NOMO-1 treated with DMSO at 0.1 percent for 48 hours (cell line): ENCODE results near the gene INPPL1.
"Not testable (repeated sequence)": the region's sequence is repeated elsewhere in the genome, so short reads cannot be mapped to it uniquely, and the experiment has no call there.

ENCODE experiments used
- DNase-seq: peaks from one replicate; lab custom pipeline; 2025; ENCODE audit not compliant: unreplicated experiment; lab: John Stamatoyannopoulos, UW

INPPL1 gene, protein sequence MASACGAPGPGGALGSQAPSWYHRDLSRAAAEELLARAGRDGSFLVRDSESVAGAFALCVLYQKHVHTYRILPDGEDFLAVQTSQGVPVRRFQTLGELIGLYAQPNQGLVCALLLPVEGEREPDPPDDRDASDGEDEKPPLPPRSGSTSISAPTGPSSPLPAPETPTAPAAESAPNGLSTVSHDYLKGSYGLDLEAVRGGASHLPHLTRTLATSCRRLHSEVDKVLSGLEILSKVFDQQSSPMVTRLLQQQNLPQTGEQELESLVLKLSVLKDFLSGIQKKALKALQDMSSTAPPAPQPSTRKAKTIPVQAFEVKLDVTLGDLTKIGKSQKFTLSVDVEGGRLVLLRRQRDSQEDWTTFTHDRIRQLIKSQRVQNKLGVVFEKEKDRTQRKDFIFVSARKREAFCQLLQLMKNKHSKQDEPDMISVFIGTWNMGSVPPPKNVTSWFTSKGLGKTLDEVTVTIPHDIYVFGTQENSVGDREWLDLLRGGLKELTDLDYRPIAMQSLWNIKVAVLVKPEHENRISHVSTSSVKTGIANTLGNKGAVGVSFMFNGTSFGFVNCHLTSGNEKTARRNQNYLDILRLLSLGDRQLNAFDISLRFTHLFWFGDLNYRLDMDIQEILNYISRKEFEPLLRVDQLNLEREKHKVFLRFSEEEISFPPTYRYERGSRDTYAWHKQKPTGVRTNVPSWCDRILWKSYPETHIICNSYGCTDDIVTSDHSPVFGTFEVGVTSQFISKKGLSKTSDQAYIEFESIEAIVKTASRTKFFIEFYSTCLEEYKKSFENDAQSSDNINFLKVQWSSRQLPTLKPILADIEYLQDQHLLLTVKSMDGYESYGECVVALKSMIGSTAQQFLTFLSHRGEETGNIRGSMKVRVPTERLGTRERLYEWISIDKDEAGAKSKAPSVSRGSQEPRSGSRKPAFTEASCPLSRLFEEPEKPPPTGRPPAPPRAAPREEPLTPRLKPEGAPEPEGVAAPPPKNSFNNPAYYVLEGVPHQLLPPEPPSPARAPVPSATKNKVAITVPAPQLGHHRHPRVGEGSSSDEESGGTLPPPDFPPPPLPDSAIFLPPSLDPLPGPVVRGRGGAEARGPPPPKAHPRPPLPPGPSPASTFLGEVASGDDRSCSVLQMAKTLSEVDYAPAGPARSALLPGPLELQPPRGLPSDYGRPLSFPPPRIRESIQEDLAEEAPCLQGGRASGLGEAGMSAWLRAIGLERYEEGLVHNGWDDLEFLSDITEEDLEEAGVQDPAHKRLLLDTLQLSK

DNA sequence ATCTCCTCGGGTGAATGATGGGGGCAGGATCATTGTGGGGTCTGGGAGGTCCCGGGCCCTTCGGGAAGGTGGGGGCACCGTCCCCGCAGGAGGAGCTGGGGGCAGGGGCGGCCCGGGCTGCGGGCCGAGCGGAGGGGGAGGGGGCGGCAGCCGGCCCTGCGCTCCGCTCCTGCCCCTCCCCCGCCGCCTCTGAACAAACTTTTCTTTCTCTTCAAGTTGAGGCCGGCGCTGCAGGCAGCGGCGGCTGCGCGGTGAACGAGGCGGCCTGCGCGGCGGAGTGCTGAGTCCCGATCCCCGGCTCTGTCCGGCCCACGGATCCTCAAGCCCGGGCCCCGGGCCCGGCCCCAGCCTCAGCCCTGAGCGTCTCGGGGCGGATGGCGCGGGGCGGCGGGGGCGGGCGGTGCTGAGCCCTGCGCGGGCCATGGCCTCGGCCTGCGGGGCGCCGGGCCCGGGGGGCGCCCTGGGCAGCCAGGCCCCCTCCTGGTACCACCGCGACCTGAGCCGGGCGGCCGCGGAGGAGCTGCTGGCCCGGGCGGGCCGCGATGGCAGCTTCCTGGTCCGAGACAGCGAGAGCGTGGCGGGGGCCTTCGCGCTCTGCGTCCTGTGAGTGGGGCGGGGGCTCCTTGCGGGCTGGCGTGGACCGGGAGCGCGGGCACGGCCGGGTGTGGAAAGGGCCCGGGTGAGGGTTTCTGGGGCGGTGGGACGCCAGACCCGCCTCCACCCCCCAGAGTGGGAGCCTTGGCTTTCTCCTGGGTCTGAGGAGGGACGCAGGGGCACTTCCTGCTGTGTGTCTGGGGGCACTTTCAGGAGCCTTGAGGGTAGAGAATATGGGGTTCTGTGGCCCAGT, at the start of gene INPPL1:
Gene INPPL1, plus strand, starts transcription at position 204 of the 847 bp plus-strand sequence. Its CDS starts 218 bp downstream, at position 422.
- DNase-seq = peak; percentile 14

DNA sequence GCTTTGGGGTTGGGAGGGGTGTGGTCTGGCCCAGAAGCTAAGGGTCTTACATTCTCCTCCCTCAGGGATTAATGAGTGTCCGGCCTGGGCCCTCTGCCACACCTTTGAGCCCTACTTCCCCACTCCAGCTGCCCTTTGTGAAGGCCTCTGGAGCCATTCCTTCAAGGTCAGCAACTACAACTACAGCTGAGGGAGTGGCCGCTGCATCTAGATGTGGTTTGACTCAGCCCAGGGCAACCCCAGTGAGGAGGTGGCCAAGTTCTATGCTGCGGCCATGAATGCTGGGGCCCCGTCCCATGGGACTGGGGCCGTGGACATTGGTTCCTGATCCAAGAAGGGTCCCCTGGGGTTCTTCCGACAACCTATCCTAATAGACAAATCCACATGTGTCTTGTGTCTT, 46.9 kb upstream of the INPPL1 start:
- no peak for DNase-seq

DNA sequence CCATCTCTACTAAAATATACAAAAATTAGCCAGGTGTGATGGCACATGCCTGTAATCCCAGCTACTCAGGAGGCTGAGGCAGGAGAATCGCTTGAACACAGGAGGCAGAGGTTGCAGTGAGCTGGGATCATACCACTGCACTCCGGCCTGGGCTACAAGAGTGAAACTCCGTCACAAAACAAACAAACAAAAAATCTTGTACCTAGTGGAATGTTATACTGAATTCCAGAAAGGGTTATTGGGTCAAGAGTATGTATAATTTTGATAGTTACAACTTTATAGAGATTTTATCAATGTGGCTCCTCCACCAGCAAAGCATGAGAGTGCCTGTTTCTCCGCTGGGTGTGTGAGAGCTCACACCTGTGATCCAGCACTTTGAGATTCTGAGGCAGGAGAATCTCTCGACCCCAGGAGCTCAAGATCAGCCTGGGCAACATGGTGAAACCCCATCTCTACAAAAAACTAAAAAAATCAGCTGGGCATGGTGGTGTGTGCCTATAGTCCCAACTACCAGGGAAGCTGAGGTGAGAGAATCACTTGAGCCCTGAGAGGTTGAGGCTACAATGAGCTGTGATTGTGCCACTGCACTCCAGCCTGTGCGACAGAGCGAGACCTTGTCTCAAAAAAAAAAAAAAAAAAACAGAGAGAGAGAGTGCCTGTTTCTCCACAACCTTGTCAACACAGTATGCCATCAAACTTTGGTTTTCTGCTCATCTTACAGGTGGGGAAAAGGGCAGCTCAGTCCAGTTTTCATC, 45.3 kb upstream of the INPPL1 start:
- no peak for DNase-seq

DNA sequence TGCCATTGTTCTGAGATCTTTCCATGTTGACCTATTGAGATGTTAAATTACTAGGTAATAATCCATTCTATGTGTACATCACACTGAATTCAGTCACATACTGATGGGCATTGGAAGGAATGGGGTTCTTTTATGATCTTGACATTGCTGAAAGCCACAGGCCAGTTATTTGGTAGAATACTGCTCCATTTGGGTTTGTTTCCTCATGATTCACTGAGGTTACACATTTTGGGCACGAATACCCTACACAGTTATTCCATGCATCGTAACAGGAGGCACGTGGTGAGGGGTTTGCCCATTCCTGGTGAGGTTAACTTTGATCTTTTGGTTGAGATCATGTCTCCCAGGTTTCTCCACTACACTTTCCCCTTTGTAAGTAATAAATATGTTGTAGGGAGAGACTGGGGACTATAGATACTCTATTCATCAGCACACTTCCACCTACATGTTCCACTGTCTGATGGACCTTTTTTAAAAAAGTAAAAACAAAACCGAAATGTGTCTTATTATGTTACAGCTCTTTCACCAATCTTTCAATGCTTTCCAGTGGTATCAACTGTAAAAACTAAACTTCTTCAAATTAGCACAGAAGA, 44.7 kb upstream of the INPPL1 start:
- no peak for DNase-seq

DNA sequence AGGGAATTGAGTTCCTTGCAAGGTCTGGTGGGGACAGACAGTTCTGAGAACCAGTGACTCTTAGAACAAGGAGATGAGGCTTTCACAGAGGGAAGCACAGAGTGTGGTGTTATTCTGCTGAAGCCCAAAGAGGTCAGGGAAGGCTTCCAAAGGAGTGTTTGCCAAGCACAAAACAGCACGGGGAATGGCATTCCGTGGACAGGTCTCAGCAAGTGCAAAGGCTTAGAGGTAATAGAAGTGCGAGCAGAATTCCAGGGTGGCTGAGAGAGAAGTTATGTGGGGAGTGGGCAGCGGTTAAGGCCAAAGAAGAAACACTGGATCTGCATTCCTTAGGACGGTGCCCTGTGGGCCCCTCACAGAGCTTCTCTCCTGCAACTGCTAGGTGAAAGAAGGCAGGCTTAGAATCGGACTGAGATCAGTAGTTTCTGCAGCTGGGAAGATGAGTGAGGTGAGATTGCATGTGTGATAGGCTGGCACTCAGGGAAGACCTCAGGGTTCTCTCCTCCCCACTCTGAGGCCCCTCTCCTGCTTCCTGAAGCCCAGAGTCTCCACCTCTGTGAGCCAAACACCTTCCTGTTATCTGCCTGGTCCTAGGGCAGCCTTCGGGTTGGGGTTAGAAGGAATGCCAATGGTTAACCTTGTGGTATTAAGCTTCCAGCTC, 43.5 kb upstream of the INPPL1 start:
- not testable (repeated sequence) for DNase-seq

DNA sequence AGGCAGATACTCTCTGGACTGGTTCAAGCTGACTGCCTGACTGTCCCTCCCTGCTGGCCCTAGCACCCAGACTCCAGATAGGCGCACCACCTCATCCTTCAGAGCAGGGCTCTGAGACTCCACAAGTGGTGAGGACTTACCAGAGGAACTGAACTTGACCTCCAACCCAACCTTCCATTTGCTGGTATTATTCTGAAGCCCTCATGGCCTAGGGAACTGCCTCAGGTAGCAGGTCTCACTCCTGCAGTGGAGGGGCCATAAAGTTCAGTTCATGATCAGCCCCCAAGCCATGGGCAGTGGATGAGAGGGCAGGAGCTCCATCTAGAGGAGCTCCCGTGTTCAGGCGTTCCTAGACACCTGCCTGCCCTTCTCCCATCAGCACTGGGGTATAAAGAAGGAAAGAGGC, 43.0 kb upstream of the INPPL1 start:
- not testable (repeated sequence) for DNase-seq

DNA sequence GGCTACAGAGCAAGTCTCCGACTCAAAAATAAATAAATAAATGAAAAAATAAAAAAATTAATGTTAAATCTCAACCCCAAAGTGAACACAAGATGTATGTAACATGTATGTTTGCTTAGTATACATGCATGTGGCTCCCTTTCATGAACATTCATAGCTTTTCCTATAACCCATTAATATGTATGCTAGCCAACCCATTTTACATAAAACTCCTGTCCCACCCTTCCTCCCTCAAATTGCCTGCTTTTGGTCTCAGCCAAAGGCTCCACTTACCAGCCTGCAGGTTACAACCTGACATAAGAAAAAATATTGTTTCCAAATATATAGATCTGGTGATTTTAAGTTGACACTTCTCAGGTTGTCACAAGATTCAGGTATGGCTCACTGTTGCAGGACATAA, 36.3 kb upstream of the INPPL1 start:
- DNase-seq = no peak

DNA sequence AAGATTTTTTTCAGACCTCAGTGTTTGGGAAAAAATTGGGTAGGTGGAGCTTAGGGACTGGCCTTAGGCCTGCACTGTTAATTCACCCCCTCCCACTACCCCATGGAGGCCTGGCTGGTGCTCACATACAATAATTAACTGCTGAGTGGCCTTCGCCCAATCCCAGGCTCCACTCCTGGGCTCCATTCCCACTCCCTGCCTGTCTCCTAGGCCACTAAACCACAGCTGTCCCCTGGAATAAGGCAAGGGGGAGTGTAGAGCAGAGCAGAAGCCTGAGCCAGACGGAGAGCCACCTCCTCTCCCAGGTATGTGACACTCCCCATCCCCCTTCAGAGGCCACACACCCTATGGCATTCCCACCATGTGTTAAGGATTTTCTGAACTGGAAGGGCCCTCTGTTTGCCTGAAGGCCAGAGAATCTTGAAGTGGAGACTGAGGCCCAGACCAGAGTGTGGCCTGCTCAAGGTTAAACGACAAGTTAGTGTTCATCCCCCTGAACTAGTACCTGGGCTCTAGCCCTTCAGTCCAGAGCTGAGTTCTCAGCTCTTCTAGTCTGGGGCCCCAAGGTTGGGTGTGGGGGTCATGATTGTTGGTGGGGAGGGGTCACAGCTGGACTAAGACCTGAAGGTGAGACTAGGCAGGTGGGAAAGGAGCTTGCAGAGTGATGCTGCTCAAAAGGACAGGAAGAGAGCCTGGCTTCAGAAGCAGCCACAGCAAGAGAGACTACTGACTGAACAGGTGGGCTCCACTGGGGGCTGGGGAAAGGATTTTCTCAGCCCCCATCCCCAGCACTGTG, 34.9 kb upstream of the INPPL1 start:
- DNase-seq = no peak

DNA sequence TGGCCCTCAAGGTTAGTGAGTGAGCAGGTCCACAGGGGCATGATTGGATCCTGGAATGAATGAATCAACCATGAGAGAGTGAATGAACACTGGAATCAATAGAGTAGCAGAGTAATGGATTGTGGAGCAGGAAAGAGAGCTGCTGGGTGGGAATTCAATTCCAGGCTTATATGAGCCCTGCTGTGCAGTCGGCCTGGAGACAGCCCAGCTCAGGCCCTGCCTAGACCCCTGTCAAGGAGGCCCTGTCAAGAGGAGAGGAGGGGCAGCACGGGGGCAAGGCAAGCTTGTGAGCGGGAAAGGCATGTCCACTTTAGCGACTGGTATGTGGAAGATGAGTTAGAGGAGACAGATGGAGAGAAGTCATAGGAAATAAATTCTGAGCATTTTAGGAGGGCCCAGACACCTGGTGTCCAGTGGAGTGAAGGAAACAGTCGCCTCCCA, 33.9 kb upstream of the INPPL1 start:
- no peak for DNase-seq

DNA sequence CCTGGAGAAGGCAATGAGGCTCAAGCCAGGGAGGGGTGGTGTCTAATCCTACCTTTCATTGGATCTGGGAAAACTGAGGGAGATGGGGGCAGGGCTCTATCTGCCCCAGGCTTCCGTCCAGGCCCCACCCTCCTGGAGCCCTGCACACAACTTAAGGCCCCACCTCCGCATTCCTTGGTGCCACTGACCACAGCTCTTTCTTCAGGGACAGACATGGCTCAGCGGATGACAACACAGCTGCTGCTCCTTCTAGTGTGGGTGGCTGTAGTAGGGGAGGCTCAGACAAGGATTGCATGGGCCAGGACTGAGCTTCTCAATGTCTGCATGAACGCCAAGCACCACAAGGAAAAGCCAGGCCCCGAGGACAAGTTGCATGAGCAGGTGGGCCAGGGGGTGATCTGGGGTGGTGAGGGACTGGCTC, 32.6 kb upstream of the INPPL1 start, which contains the start of gene FOLR1:
Gene FOLR1, plus strand, starts transcription at position 180 of the 421 bp plus-strand sequence. Its CDS starts 34 bp downstream, at position 214.
- no peak for DNase-seq

DNA sequence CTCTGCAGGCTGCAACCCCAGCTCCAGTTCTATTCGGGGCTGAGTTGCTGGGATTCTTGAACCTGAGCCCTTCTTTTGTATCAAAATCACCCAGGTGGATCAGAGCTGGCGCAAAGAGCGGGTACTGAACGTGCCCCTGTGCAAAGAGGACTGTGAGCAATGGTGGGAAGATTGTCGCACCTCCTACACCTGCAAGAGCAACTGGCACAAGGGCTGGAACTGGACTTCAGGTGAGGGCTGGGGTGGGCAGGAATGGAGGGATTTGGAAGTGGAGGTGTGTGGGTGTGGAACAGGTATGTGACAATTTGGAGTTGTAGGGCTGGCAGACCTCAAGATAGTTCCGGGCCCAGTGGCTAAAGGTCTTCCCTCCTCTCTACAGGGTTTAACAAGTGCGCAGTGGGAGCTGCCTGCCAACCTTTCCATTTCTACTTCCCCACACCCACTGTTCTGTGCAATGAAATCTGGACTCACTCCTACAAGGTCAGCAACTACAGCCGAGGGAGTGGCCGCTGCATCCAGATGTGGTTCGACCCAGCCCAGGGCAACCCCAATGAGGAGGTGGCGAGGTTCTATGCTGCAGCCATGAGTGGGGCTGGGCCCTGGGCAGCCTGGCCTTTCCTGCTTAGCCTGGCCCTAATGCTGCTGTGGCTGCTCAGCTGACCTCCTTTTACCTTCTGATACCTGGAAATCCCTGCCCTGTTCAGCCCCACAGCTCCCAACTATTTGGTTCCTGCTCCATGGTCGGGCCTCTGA, 28.9 kb upstream of the INPPL1 start:
- DNase-seq = no peak

DNA sequence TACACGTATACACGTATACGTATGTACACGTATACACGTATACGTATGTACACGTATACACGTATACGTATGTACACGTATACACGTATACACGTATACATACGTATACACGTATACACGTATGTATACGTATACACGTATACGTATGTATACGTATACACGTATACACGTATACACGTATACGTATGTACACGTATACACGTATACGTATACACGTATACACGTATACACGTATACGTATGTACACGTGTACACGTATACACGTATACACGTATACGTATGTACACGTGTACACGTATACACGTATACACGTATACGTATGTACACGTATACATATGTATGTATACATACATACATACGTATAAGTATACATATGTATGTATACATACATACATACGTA, 23.1 kb upstream of the INPPL1 start:
- not testable (repeated sequence) for DNase-seq

DNA sequence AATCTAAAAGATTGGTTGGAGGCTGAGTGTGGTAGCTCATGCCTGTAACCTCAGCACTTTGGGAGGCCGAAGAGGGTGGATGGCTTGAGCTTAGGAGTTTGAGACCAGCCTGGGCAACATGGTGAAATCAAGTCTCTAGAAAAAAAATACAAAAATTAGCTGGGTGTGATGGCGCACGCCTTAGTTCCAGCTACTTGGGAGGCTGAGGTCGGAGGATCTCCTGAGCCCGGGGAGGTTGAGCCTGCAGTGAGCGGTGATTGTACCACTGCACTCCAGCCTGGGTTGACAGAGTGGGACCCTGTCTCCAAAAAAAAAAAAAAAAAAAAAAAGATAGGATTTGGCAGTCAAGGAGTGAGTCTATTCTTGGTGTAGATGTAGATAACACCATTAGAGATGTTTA, 22.0 kb upstream of the INPPL1 start:
- no peak for DNase-seq

DNA sequence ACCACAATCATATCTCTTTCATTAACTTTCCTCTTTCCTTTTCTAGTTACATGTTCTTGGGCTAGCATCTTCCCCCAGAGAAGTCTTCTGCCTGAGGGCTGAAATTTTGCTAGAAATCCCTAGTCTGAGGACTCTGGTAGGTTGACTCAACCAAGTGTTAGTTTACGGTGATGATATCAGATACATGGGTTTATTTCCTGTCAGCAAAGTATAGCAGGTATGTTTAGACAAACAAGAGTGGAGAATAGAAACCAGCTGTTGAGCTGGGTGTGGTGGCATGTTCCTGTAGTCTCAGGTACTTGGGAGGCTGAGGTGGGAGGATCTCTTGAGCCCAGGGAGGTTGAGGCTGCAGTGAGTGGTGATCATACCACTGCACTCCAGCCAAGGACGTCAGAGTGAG, 21.4 kb upstream of the INPPL1 start:
- no peak for DNase-seq

DNA sequence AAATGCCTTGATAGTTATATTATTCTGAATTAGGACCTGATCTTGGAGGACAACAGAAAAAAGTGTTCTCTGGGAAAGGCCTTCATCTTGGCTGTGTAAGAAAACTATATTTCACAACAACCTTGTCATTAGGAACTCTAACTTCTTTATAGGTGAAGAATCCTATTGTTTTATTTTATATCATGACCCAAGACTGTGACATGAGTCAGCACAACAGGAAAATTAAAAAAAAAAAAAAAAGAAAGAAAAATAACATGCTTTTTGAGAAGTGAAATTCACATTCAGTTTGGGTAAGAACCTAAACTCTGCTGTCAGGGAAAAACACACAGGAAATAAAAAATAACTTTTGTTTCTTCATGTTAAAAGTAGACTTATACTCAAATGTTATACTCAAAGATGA, 19.7 kb upstream of the INPPL1 start:
- DNase-seq = peak; percentile 37

DNA sequence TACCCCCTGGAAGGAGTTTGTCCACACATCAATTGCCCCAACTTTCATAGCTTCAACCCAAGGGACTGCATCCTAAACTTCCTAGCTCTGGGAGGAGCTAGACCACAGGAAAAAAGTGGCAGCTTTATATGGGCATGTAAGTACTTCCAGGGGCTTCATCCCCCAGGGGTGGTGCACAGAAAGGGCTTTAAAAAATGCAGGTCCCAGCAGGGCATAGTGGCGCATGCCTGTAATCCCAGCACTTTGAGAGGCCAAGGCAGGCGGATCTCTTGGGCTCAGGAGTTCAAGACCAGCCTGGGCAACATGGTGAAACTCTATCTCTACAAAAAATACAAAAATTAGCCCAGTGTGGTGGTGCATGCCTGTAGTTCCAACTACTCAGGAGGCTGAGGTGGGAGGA, 17.8 kb upstream of the INPPL1 start:
- DNase-seq = not testable (repeated sequence)

DNA sequence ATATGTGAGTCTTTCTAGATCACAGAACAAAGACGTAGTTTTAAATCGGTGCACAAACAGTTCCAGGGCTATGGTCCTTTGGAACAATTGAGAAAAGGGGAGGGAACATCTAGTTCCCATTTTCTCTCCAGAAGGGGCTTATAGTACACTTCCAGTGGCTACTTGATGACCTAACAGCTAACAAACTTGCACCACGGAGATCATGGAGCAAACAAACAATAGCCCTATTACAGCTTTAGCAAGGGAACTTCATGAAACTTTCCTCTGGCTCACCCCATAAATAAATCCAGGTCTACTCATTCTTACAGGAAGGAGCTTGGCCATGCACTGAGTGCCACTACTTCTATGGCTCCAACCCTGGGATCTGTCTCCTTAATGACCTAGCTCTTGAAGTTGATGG, 16.3 kb upstream of the INPPL1 start:
- no peak for DNase-seq
